K562 (cell line): ENCODE results near the gene CCNL1. TPM values are rescaled to one million over a fixed set of nuclear protein-coding genes. Genes with fewer than 3 reads are reported as not detected.

Experiments used
- ATAC-seq: fragments of 200-7000 bp; cut with Tn5 transposase; 3 replicates; pipeline ENCODE4 v1.9.1; 2020; ENCODE audit warnings: moderate library complexity
- BruUV-seq: library from RNA; stranded (reverse); fragments of 400-500 nt; replicated peaks from 2 replicates; lab custom pipeline; 2021; lab: Mats Ljungman, UMichigan
- CTCF ChIA-PET: fragments of 300-600 bp; formaldehyde crosslinking; extraction: SDS; loops from one replicate; lab custom pipeline; 2021; ENCODE audit warnings: low intra/inter-chr PET ratio; lab: Yijun Ruan, JAX
- POLR2A ChIA-PET: fragments of 300-600, 350-650 bp; sonication (Branson Sonifier 250); formaldehyde crosslinking; extraction: SDS; loops from one replicate; lab custom pipeline; 2021; ENCODE audit warnings: antibody characterized with exemption, inconsistent platforms; lab: Yijun Ruan, JAX
- DNase-seq, 4 experiments: peaks; one replicate each; pipeline versions ENCODE4 v3.0.0 to v3.0.0-alpha.2; 2011 to 2018; ENCODE audit warnings: low spot score in 3 of 4, mixed read lengths in 3 of 4; ENCODE audit errors: extremely low read depth in 1 of 4
- FAIRE-seq: peaks from 2 replicates; lab custom pipeline; 2011; peaks lifted over from hg19 to GRCh38; lab: Jason Lieb, UNC
- H2AFZ ChIP-seq: 2 replicates; pipeline ENCODE4 v1.6.0; 2011; ENCODE audit warnings: low read depth, low read length, control low read depth, inconsistent platforms
- H3K27ac ChIP-seq: fragments of 200-600 bp; 3 replicates; pipeline ENCODE4 v1.8.0; 2011; ENCODE audit warnings: low read depth, mild to moderate bottlenecking, control low read depth, inconsistent platforms, low read length, moderate library complexity, mixed read lengths; ENCODE audit errors: extremely low read depth
- H3K27me3 ChIP-seq, 2 experiments: fragments of 300-600 bp in 1 of 2; 2 replicates in 1 of 2; 3 replicates in 1 of 2; pipeline versions ENCODE4 v1.6.0 to v1.8.0; 2011; ENCODE audit warnings: inconsistent platforms in 2 of 2, low read length in 2 of 2, mild to moderate bottlenecking in 1 of 2, mixed read lengths in 1 of 2, moderate library complexity in 1 of 2; ENCODE audit not compliant: control insufficient read depth in 2 of 2, insufficient read depth in 2 of 2
- H3K36me3 ChIP-seq: fragments of 300-600 bp; 3 replicates; pipeline ENCODE4 v1.8.0; 2011; ENCODE audit warnings: mild to moderate bottlenecking, low read length, inconsistent platforms; ENCODE audit not compliant: control insufficient read depth, insufficient read depth
- H3K4me1 ChIP-seq, 2 experiments: fragments of 200-600 bp in 1 of 2; replicated peaks in 1 of 2; 2 replicates in 1 of 2; 3 replicates in 1 of 2; pipeline versions ENCODE4 v1.5.1 to v1.8.0; 2011; ENCODE audit warnings: inconsistent platforms in 2 of 2, low read length in 2 of 2, mild to moderate bottlenecking in 1 of 2, mixed read lengths in 1 of 2, moderate library complexity in 1 of 2; ENCODE audit not compliant: control insufficient read depth in 2 of 2, insufficient read depth in 2 of 2
- H3K4me2 ChIP-seq: 2 replicates; pipeline ENCODE4 v1.6.1; 2011; ENCODE audit warnings: low read length, control low read depth, inconsistent platforms, mixed read lengths; ENCODE audit not compliant: insufficient read depth
- H3K4me3 ChIP-seq: fragments of 200-600 bp; sonication (generic), shearing (Covaris generic); 2 replicates; pipeline ENCODE4 v1.5.1; 2016; ENCODE audit warnings: control low read depth, inconsistent platforms
- H3K79me2 ChIP-seq: fragments of 200-600 bp; 3 replicates; pipeline ENCODE4 v1.8.0; 2011; ENCODE audit warnings: low read length, inconsistent platforms; ENCODE audit not compliant: control insufficient read depth, insufficient read depth
- H3K9ac ChIP-seq, 2 experiments: 2 replicates each; pipeline versions ENCODE4 v1.6.0 to v1.6.1; 2011; ENCODE audit warnings: low read depth in 2 of 2, low read length in 2 of 2, control low read depth in 1 of 2, inconsistent platforms in 1 of 2, mild to moderate bottlenecking in 1 of 2, mixed read lengths in 1 of 2; ENCODE audit not compliant: insufficient read depth in 1 of 2
- H3K9me1 ChIP-seq: one replicate; pipeline ENCODE4 v1.6.0; 2011; ENCODE audit warnings: inconsistent platforms, mild to moderate bottlenecking, low read length, moderate library complexity; ENCODE audit not compliant: control insufficient read depth, insufficient read depth
- H3K9me3 ChIP-seq: replicated peaks from 2 replicates; pipeline ENCODE4 v1.5.1; 2011; ENCODE audit warnings: low read depth, low read length, inconsistent platforms; ENCODE audit not compliant: control insufficient read depth, insufficient read depth
- H4K20me1 ChIP-seq: replicated peaks from 2 replicates; pipeline ENCODE4 v1.6.1; 2011; ENCODE audit warnings: low read length, inconsistent platforms, mixed read lengths; ENCODE audit not compliant: control insufficient read depth, insufficient read depth
- BRF2 ChIP-seq: IDR thresholded peaks from 3 replicates; pipeline ENCODE4 v1.6.1; 2011; ENCODE audit warnings: borderline replicate concordance, mild to moderate bottlenecking; ENCODE audit not compliant: insufficient read length, insufficient read depth
- CREB3L1 ChIP-seq: fragments of 450-650 bp; IDR thresholded peaks from 2 replicates; pipeline ENCODE4 v1.6.1; 2014; ENCODE audit warnings: low read depth, mild to moderate bottlenecking, moderate library complexity, borderline replicate concordance
- E2F8 ChIP-seq: fragments of 450-650 bp; IDR thresholded peaks from 2 replicates; pipeline ENCODE4 v1.7.1; 2018; ENCODE audit warnings: mild to moderate bottlenecking, low read depth; ENCODE audit not compliant: partially characterized antibody
- FOXA3 ChIP-seq, 2 experiments: fragments of 450-650 bp in 1 of 2; sonication (generic) in 1 of 2; formaldehyde crosslinking; IDR thresholded peaks in 1 of 2; conservative IDR thresholded peaks in 1 of 2; 2 replicates each; pipeline versions ENCODE4 v1.4.0 to v1.8.0; 2020 to 2022; ENCODE audit warnings: mild to moderate bottlenecking in 2 of 2, missing genetic modification reagents in 1 of 2
- FOXP4 ChIP-seq: sonication (generic); formaldehyde crosslinking; IDR thresholded peaks from 2 replicates; pipeline ENCODE4 v1.8.0; 2022; ENCODE audit warnings: mild to moderate bottlenecking, missing genetic modification reagents, borderline replicate concordance
- NCOR1 ChIP-seq: fragments of 450-650 bp; IDR thresholded peaks from 2 replicates; pipeline ENCODE4 v1.6.1; 2016; ENCODE audit warnings: mild to moderate bottlenecking, moderate library complexity
- PHF20 ChIP-seq: fragments of 450-650 bp; IDR thresholded peaks from 2 replicates; pipeline ENCODE4 v1.6.1; 2018; ENCODE audit not compliant: partially characterized antibody
- SMARCA5 ChIP-seq: fragments of 450-650 bp; IDR thresholded peaks from 2 replicates; pipeline ENCODE4 v1.6.1; 2016
- SNAPC5 ChIP-seq: fragments of 250-450 bp; sonication (Bioruptor Pico); IDR thresholded peaks from 2 replicates; pipeline ENCODE4 v1.8.0; 2021; ENCODE audit warnings: moderate library complexity, mild to moderate bottlenecking, inconsistent platforms
- ZNF511 ChIP-seq: sonication (generic); formaldehyde crosslinking; IDR thresholded peaks from 2 replicates; pipeline ENCODE4 v1.8.0; 2022; ENCODE audit warnings: mild to moderate bottlenecking, missing genetic modification reagents
- ZNF696 ChIP-seq: fragments of 250-450 bp; sonication (Bioruptor Pico); conservative IDR thresholded peaks from 2 replicates; pipeline ENCODE4 v1.4.0; 2020; ENCODE audit warnings: mild to moderate bottlenecking, moderate library complexity
- ZNF699 ChIP-seq: fragments of 250-450 bp; sonication (Bioruptor Pico); IDR thresholded peaks from 2 replicates; pipeline ENCODE4 v1.8.0; 2021; ENCODE audit warnings: mild to moderate bottlenecking, moderate library complexity; ENCODE audit not compliant: insufficient replicate concordance
- WGBS: fragments of 100-300 bp; shearing (Covaris generic); methylation state at CpG from one replicate; pipeline ENCODE4 v1.1.6; 2016; ENCODE audit warnings: low coverage, mixed read lengths; ENCODE audit not compliant: insufficient coverage; ENCODE audit errors: missing lambda C conversion rate; 5-methylcytosine and 5-hydroxymethylcytosine counted together
- in situ Hi-C: fragments of 300-500 bp; cut with MboI; formaldehyde crosslinking; loops from 4 replicates; pipeline ENCODE4 v1.15.0; 2018; ENCODE audit warnings: inconsistent platforms, mixed read lengths
- intact Hi-C: fragments of 100-400 bp; cut with micrococcal nuclease; formaldehyde crosslinking; loops from 2 replicates; pipeline ENCODE4 v1.14.2; 2022
- polyA plus RNA-seq, 8 experiments: library from polyadenylated mRNA; depleted of rRNA in 4 of 8; stranded (reverse) in 5 of 8; unstranded in 3 of 8; fragments of >200 nt; fragmentation: Nextera tagmentation in 2 of 8; fragmentation: Illumina TruSeq in 1 of 8; extraction: Ambion mirVana in 2 of 8; extraction: Trizol in 1 of 8; gene quantifications; 2 replicates each; pipeline versions ENCODE4 v1.2.1 to v1.2.3, GENCODE V29; 2011 to 2014; ENCODE audit warnings: inconsistent platforms in 1 of 8, missing spikeins in 1 of 8
- total RNA-seq, 7 experiments: library from RNA; depleted of rRNA in 6 of 7; stranded (reverse); fragments of >200 nt in 6 of 7; fragmentation: Illumina TruSeq in 2 of 7; extraction: Trizol in 2 of 7; gene quantifications; 2 replicates each; pipeline versions ENCODE4 v1.2.1 to v1.2.3, GENCODE V29; 2011 to 2021; ENCODE audit warnings: low replicate concordance in 1 of 7

Gene CCNL1
- total and polyA plus RNA-seq, 9 of the 15 experiments (the other 6 are each of a cell fraction or from before 2014, with no cell fraction given): 16.1 to 186 (median 132) TPM

GRCh38 chr3:157103280-157103679 lies 56.7 kb downstream of the CCNL1 start:
- no TSS peak for BruUV-seq
- H3K27ac ChIP-seq: no peak overlapping the region
- H3K27me3 ChIP-seq: no peaks in the 10 kb centered on the region
- DNase-seq: no peak
- no peak overlapping the region for H3K4me3 ChIP-seq
- H3K4me1 ChIP-seq: peaks cover 9 to 57% of the 10 kb centered on the region in 2 experiments; a peak in 4 of 5 replicates
- no peaks in the 10 kb centered on the region for H4K20me1 ChIP-seq
- H2AFZ ChIP-seq: peak overlapping the region; percentile 57
- no peaks in the 10 kb centered on the region for H3K36me3 ChIP-seq
- CTCF ChIA-PET: no interaction called here
- FAIRE-seq: no peak
- no peaks in the 10 kb centered on the region for H3K9me1 ChIP-seq
- 49% methylated on average over 2 of the region's 2 CpGs for WGBS
- no peaks in the 10 kb centered on the region for H3K9me3 ChIP-seq
- H3K9ac ChIP-seq: no peak overlapping the region
- POLR2A ChIA-PET: interaction anchor here (0.7 to 10.5 kb wide), 2 partner anchors 11 to 25 kb away, joined by 3 to 96 read pairs; no protein-coding TSS in a partner anchor
- no peak overlapping the region for H3K4me2 ChIP-seq
- no peaks in the 10 kb centered on the region for H3K79me2 ChIP-seq
- in situ Hi-C loops (no loop called here), intact Hi-C loops (no loop called here)
- no peak for ATAC-seq
- no peak for TF ChIP-seq ZNF696 (CRISPR knock-in tag)
- no peak for TF ChIP-seq BRF2
- no peak for TF ChIP-seq SNAPC5 (CRISPR knock-in tag)
- no peak for TF ChIP-seq ZNF699 (CRISPR knock-in tag)
- TF ChIP-seq FOXA3 (CRISPR knock-in tag; conservative IDR thresholded peaks at IDR 0.05 in 1 of 2, IDR thresholded peaks at IDR 0.05 in 1 of 2): no peak
- no peak for TF ChIP-seq FOXP4 (CRISPR knock-in tag)
- no peak for TF ChIP-seq ZNF511
- no peak for TF ChIP-seq CREB3L1
- no peak for TF ChIP-seq E2F8
- TF ChIP-seq SMARCA5: no peak
- no peak for TF ChIP-seq PHF20
- no peak for TF ChIP-seq NCOR1
